HepG2 (cell line): ENCODE results near the gene CTU1. TPM values are rescaled to one million over a fixed set of nuclear protein-coding genes. Genes with fewer than 3 reads are reported as not detected.

Experiments used
- ATAC-seq: fragments of 200-7000 bp; cut with Tn5 transposase; 3 replicates; pipeline ENCODE4 v1.9.1; 2020; ENCODE audit warnings: mild to moderate bottlenecking, moderate library complexity
- BruUV-seq: library from RNA; stranded (reverse); fragments of 400-500 nt; replicated peaks from 2 replicates; lab custom pipeline; 2021; lab: Mats Ljungman, UMichigan
- CTCF ChIA-PET: fragments of 300-600 bp; formaldehyde crosslinking; extraction: SDS; loops from one replicate; lab custom pipeline; 2021; ENCODE audit warnings: low total read pairs, inconsistent platforms, low intra/inter-chr PET ratio; lab: Yijun Ruan, JAX
- POLR2A ChIA-PET: fragments of 350-600 bp; sonication (Branson Sonifier 250); formaldehyde crosslinking; loops from one replicate; lab custom pipeline; 2020; ENCODE audit warnings: antibody characterized with exemption, inconsistent platforms; lab: Yijun Ruan, JAX
- DNase-seq: peaks from one replicate; pipeline ENCODE4 v3.0.0-alpha.2; 2015; ENCODE audit warnings: low spot score
- FAIRE-seq: peaks from 3 replicates; lab custom pipeline; 2011; peaks lifted over from hg19 to GRCh38; lab: Jason Lieb, UNC
- H2AFZ ChIP-seq: one replicate; pipeline ENCODE4 v1.6.1; 2011; ENCODE audit warnings: low read length, inconsistent platforms
- H3K27ac ChIP-seq: fragments of 300-600 bp; 3 replicates; pipeline ENCODE4 v1.8.0; 2011; ENCODE audit warnings: mixed run types, mild to moderate bottlenecking, mixed read lengths, low read length, inconsistent platforms; ENCODE audit not compliant: insufficient read depth; ENCODE audit errors: extremely low read length
- H3K27me3 ChIP-seq, 2 experiments: fragments of 200-600 bp in 1 of 2; 2 replicates in 1 of 2; 3 replicates in 1 of 2; pipeline versions ENCODE4 v1.6.0 to v1.8.0; 2011; ENCODE audit warnings: low read length in 2 of 2, mild to moderate bottlenecking in 2 of 2, moderate library complexity in 2 of 2, inconsistent platforms in 1 of 2; ENCODE audit not compliant: insufficient read depth in 2 of 2, control insufficient read depth in 1 of 2
- H3K36me3 ChIP-seq, 2 experiments: fragments of 200-600 bp in 1 of 2; replicated peaks in 1 of 2; 2 replicates in 1 of 2; 3 replicates in 1 of 2; pipeline versions ENCODE4 v1.5.1 to v1.8.0; 2011; ENCODE audit warnings: low read length in 2 of 2, inconsistent platforms in 1 of 2; ENCODE audit not compliant: insufficient read depth in 2 of 2, control insufficient read depth in 1 of 2
- H3K4me1 ChIP-seq: 2 replicates; pipeline ENCODE4 v1.5.1; 2012; ENCODE audit warnings: low read length, inconsistent platforms; ENCODE audit not compliant: insufficient read depth
- H3K4me2 ChIP-seq: 2 replicates; pipeline ENCODE4 v1.6.0; 2011; ENCODE audit warnings: low read depth, low read length, inconsistent platforms
- H3K4me3 ChIP-seq, 3 experiments: fragments of 200-600 bp in 1 of 3; sonication (generic), shearing (Covaris generic) in 1 of 3; replicated peaks in 1 of 3; 2 replicates each; pipeline ENCODE4 v1.5.1; 2011 to 2016; ENCODE audit warnings: low read length in 3 of 3, inconsistent platforms in 2 of 3, low read depth in 2 of 3, mild to moderate bottlenecking in 2 of 3, control low read depth in 1 of 3, mixed read lengths in 1 of 3; ENCODE audit not compliant: insufficient read depth in 1 of 3
- H3K79me2 ChIP-seq: one replicate; pipeline ENCODE4 v1.6.1; 2011; ENCODE audit warnings: low read length, inconsistent platforms; ENCODE audit not compliant: insufficient read depth
- H3K9ac ChIP-seq: 2 replicates; pipeline ENCODE4 v1.6.0; 2011; ENCODE audit warnings: mild to moderate bottlenecking, low read depth, low read length, inconsistent platforms; ENCODE audit not compliant: insufficient read depth
- H3K9me3 ChIP-seq: 2 replicates; pipeline ENCODE4 v1.5.1; 2012; ENCODE audit warnings: mild to moderate bottlenecking, low read length
- H4K20me1 ChIP-seq: 2 replicates; pipeline ENCODE4 v1.6.0; 2011; ENCODE audit warnings: inconsistent platforms, mild to moderate bottlenecking, low read length, moderate library complexity; ENCODE audit not compliant: insufficient read depth
- BRD4 ChIP-seq: sonication (generic); formaldehyde crosslinking; IDR thresholded peaks from 2 replicates; pipeline ENCODE4 v1.4.0; 2020; ENCODE audit warnings: missing genetic modification reagents
- DNMT1 ChIP-seq: sonication (generic); formaldehyde crosslinking; IDR thresholded peaks from 2 replicates; pipeline ENCODE4 v1.5.1; 2020; ENCODE audit warnings: mild to moderate bottlenecking, missing genetic modification reagents
- HDAC2 ChIP-seq: sonication (generic); formaldehyde crosslinking; IDR thresholded peaks from 2 replicates; pipeline ENCODE4 v1.4.0; 2020; ENCODE audit warnings: missing genetic modification reagents
- HNF4A ChIP-seq: sonication (generic); formaldehyde crosslinking; IDR thresholded peaks from 2 replicates; pipeline ENCODE4 v1.4.0; 2020; ENCODE audit warnings: missing genetic modification reagents
- HOXA3 ChIP-seq: sonication (generic); formaldehyde crosslinking; IDR thresholded peaks from 2 replicates; pipeline ENCODE4 v1.5.0; 2020; ENCODE audit warnings: missing genetic modification reagents
- HOXA7 ChIP-seq: sonication (generic); formaldehyde crosslinking; IDR thresholded peaks from 2 replicates; pipeline ENCODE4 v1.8.1; 2022; ENCODE audit warnings: mild to moderate bottlenecking, missing genetic modification reagents, moderate library complexity
- IRF9 ChIP-seq: sonication (generic); formaldehyde crosslinking; IDR thresholded peaks from 2 replicates; pipeline ENCODE4 v1.8.0; 2022; ENCODE audit warnings: missing genetic modification reagents, mild to moderate bottlenecking, borderline replicate concordance
- MATR3 ChIP-seq: sonication (generic); formaldehyde crosslinking; IDR thresholded peaks from 2 replicates; pipeline ENCODE4 v1.4.0; 2020; ENCODE audit warnings: missing genetic modification reagents
- NR2C2 ChIP-seq: sonication (generic); formaldehyde crosslinking; IDR thresholded peaks from 2 replicates; pipeline ENCODE4 v1.4.0; 2020; ENCODE audit warnings: missing genetic modification reagents, mild to moderate bottlenecking, moderate library complexity, borderline replicate concordance
- NR2F1 ChIP-seq, 2 experiments: fragments of 450-650 bp in 1 of 2; formaldehyde crosslinking in 1 of 2; IDR thresholded peaks; 2 replicates each; pipeline versions ENCODE4 v1.5.0 to v1.6.1; 2016 to 2020; ENCODE audit warnings: mild to moderate bottlenecking in 1 of 2, missing compliant biosample characterization in 1 of 2, missing genetic modification reagents in 1 of 2, moderate library complexity in 1 of 2
- TCF7L2 ChIP-seq: IDR thresholded peaks from 2 replicates; pipeline ENCODE4 v1.6.1; 2011; ENCODE audit warnings: mild to moderate bottlenecking, low read depth, low read length, moderate library complexity
- ZNF263 ChIP-seq: sonication (generic); formaldehyde crosslinking; IDR thresholded peaks from 2 replicates; pipeline ENCODE4 v1.4.0; 2020; ENCODE audit warnings: missing genetic modification reagents
- ZNF879 ChIP-seq: sonication (generic); formaldehyde crosslinking; IDR thresholded peaks from 2 replicates; pipeline ENCODE4 v1.8.1; 2023; ENCODE audit warnings: missing genetic modification reagents
- WGBS: methylation state at CpG from one replicate; pipeline ENCODE4 v1.1.6; 2017; ENCODE audit warnings: low lambda C conversion rate; 5-methylcytosine and 5-hydroxymethylcytosine counted together
- in situ Hi-C: cut with HindIII; loops from 2 replicates; pipeline ENCODE4 v1.10.0; 2017; ENCODE audit warnings: low pct_unique_long_range_greater_than_20kb; ENCODE audit not compliant: extremely low pct_ligation_motif_present
- intact Hi-C: fragments of 100-400 bp; cut with micrococcal nuclease; formaldehyde crosslinking; loops from one replicate; pipeline ENCODE4 v1.10.0; 2022; ENCODE audit not compliant: unreplicated experiment
- polyA plus RNA-seq, 8 experiments: library from polyadenylated mRNA; depleted of rRNA in 3 of 8; stranded (reverse) in 7 of 8; unstranded in 1 of 8; fragments of >200 nt; fragmentation: Illumina TruSeq in 4 of 8; extraction: Trizol in 4 of 8; gene quantifications; 2 replicates each; pipeline versions ENCODE4 v1.2.1 to v1.2.3, GENCODE V29; 2011 to 2016; ENCODE audit warnings: low read depth in 4 of 8, missing spikeins in 1 of 8, mixed read lengths in 1 of 8; ENCODE audit not compliant: insufficient read depth in 1 of 8
- total RNA-seq, 5 experiments: library from RNA; depleted of rRNA; stranded (reverse); fragments of >200 nt; fragmentation: Illumina TruSeq; extraction: Trizol; gene quantifications; 2 replicates each; pipeline ENCODE4 v1.2.3, GENCODE V29; 2016; ENCODE audit warnings: low read depth in 1 of 5

The CTU1 gene
- total and polyA plus RNA-seq, 2 of the 13 experiments (the other 11 are each of a cell fraction or from before 2014, with no cell fraction given), result 1.9 to 2.9 TPM

DNA sequence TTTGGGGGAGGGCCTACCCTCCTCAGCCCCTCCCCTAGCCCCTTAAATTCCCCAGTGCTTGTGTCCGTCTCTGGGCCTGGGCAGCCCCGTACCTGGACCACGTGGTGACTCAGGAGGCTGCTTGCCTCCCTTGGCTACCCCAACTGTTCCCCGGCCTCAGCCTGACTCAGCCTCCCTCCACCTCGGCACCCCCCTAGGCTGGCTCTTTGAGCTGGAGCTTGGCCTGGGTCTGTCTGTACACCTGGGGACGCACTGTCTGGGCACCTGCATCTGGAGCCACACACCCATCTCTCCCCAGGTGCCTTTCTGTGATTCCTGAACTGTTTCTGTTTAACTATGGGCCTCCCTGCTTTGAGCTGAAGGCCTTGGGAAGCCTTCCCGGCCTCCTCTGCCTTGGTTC, 23.7 kb downstream of the CTU1 start:
- 0% methylated on average over 3 of the region's 7 CpGs for WGBS
- Histone ChIP-seq H3K9me3 (no peaks in the 10 kb centered on the region), H3K4me1 (no peaks in the 10 kb centered on the region), H3K79me2 (no peaks in the 10 kb centered on the region), H3K27me3 (peaks cover 3 to 36% of the 10 kb centered on the region in 2 experiments; a peak in 4 of 5 replicates), H4K20me1 (no peaks in the 10 kb centered on the region)
- FAIRE-seq (no peak), DNase-seq (no peak)
- CTCF ChIA-PET, result no interaction called here
- TF ChIP-seq IRF9 (CRISPR knock-in tag), result no peak
- no peak for TF ChIP-seq DNMT1 (CRISPR knock-in tag)
- no peak for TF ChIP-seq NR2F1 (CRISPR knock-in tag; IDR thresholded peaks at IDR 0.05)
- TF ChIP-seq HNF4A, result no peak
- TF ChIP-seq ZNF263 (CRISPR knock-in tag), result no peak
- TF ChIP-seq ZNF879 (CRISPR knock-in tag), result no peak
- TF ChIP-seq BRD4 (CRISPR knock-in tag), result no peak
- no peak for TF ChIP-seq MATR3 (CRISPR knock-in tag)
- TF ChIP-seq HOXA3, result no peak
- no peak for TF ChIP-seq HDAC2 (CRISPR knock-in tag)
- TF ChIP-seq TCF7L2, result no peak
- TF ChIP-seq NR2C2 (CRISPR knock-in tag), result no peak
- TF ChIP-seq HOXA7, result no peak
- TF ChIP-seq, all 625 proteins: peak for 0
- no peak overlapping the region for H3K27ac ChIP-seq
- no TSS peak for BruUV-seq
- no peak overlapping the region for H3K9ac ChIP-seq
- H2AFZ ChIP-seq, result no peak overlapping the region
- no peak for ATAC-seq
- intact Hi-C loops (no loop called here), in situ Hi-C loops (loop anchor here (25.0 kb wide), 1 partner anchor 147 kb away; no protein-coding TSS in a partner anchor)
- POLR2A ChIA-PET, result no interaction called here
- no peak overlapping the region for H3K4me2 ChIP-seq
- H3K36me3 ChIP-seq, result no peaks in the 10 kb centered on the region
- no peak overlapping the region for H3K4me3 ChIP-seq
